ENCODE data around the gene NQO2.

Gene NQO2

DNA sequence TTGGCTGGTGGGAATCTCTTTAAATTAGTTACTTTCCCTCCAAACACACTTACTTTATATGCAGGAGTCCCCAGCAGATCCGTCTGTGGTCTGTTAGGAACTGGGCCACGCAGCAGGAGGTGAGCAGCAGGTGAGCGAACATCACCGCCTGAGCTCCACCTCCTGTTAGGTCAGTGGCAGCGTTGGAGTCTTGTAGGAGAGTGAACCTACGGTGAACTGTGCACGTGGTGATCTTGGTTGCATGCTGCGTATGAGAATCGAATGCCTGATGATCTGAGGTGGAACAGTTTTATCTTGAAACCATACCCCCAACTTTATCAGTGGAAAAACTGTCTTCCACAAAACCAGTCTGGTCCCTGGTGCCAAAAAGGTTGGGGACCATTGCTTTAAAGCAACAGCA is 33.3 kb upstream of the NQO2 start:
- peaks cover 0 to 4% of the 10 kb centered on the region in 2 experiments; a peak in 1 of 3 replicates for H3K36me3 ChIP-seq (ENCODE audit: control insufficient read depth in 2 of 2, insufficient read depth in 1 of 2, low read length in 2 of 2)
- no peak overlapping the region for H3K27ac ChIP-seq (ENCODE audit: extremely low read depth, low read depth, low read length)
- H3K4me3 ChIP-seq (ENCODE audit: low read depth, low read length), result no peak overlapping the region
- POLR2A ChIA-PET, result interaction anchor here (0.6 to 1.3 kb wide), 2 partner anchors 24 to 256 kb away, joined by 3 to 6 read pairs; no protein-coding TSS in a partner anchor
- H3K4me1 ChIP-seq (ENCODE audit: control insufficient read depth, insufficient read depth, low read length), result peaks cover 6% of the 10 kb centered on the region
- CTCF ChIA-PET, result interaction anchor here (0.7 to 2.7 kb wide), 6 partner anchors 8 to 82 kb away, joined by 3 to 11 read pairs (median 4); no protein-coding TSS in a partner anchor
- H3K9me3 ChIP-seq (ENCODE audit: control insufficient read depth, insufficient read depth, low read depth, low read length), result no peaks in the 10 kb centered on the region
- TF ChIP-seq IKZF3 (tag by site-specific recombination; IDR thresholded peaks at IDR 0.05), result no peak
- peak; percentile 82 for TF ChIP-seq ZIC2 (tag by site-specific recombination; IDR thresholded peaks at IDR 0.05)
- peak; percentile 48; the same call in 1 of the 2 replicates for TF ChIP-seq SCRT2 (tag by site-specific recombination; IDR thresholded peaks at IDR 0.05)
- TF ChIP-seq ZNF211 (tag by site-specific recombination; IDR thresholded peaks at IDR 0.05; ENCODE audit: low read depth), result no peak

DNA sequence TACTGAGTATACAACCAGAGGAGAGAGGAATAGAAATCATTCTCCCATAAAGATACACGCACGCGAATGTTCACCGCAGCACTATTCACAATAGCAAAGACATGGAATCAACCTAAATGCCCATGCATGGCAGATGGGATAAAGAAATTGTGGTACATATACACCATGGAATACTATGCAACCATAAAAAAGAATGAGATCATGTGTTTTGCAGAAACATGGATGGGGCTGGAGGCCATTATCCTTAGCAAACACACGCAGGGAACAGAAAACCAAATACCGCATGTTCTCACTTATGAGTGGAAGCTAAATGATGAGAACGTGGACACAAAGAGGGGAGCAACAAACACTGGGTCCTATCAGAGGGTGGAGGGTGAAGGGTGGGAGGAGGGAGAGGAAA is 31.8 kb upstream of the NQO2 start:
- Histone ChIP-seq H3K27ac (ENCODE audit: extremely low read depth, low read depth, low read length) (no peak overlapping the region), H3K4me3 (ENCODE audit: low read depth, low read length) (no peak overlapping the region), H3K9me3 (ENCODE audit: control insufficient read depth, insufficient read depth, low read depth, low read length) (no peaks in the 10 kb centered on the region), H3K36me3 (ENCODE audit: control insufficient read depth in 2 of 2, insufficient read depth in 1 of 2, low read length in 2 of 2) (peaks cover 0 to 4% of the 10 kb centered on the region in 2 experiments; a peak in 1 of 3 replicates), H3K4me1 (ENCODE audit: control insufficient read depth, insufficient read depth, low read length) (peaks cover 6% of the 10 kb centered on the region)
- no peak for TF ChIP-seq GLI2 (tag by site-specific recombination; IDR thresholded peaks at IDR 0.05; ENCODE audit: borderline replicate concordance, low read depth)
- TF ChIP-seq ZNF530 (tag by site-specific recombination; IDR thresholded peaks at IDR 0.05; ENCODE audit: low read depth), result no peak
- TF ChIP-seq, protein P1, sequence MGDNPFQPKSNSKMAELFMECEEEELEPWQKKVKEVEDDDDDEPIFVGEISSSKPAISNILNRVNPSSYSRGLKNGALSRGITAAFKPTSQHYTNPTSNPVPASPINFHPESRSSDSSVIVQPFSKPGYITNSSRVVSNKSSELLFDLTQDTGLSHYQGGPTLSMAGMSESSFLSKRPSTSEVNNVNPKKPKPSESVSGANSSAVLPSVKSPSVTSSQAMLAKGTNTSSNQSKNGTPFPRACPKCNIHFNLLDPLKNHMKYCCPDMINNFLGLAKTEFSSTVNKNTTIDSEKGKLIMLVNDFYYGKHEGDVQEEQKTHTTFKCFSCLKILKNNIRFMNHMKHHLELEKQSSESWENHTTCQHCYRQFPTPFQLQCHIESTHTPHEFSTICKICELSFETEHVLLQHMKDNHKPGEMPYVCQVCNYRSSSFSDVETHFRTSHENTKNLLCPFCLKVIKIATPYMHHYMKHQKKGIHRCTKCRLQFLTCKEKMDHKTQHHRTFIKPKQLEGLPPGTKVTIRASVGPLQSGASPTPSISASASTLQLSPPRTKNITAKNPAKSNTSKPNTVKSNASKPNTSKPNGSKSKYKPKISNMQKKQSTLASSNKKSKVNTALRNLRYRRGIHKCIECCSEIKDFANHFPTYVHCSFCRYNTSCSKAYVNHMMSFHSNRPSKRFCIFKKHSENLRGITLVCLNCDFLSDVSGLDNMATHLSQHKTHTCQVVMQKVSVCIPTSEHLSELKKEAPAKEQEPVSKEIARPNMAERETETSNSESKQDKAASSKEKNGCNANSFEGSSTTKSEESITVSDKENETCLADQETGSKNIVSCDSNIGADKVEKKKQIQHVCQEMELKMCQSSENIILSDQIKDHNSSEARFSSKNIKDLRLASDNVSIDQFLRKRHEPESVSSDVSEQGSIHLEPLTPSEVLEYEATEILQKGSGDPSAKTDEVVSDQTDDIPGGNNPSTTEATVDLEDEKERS (tag by site-specific recombination; IDR thresholded peaks at IDR 0.05), result 0 out of 2 replicates have a peak, but pooled peaks have one; percentile 10
- no peak for TF ChIP-seq ZEB2 (tag by site-specific recombination; IDR thresholded peaks at IDR 0.05)
- no peak for TF ChIP-seq REPIN1 (tag by site-specific recombination; IDR thresholded peaks at IDR 0.05; ENCODE audit: low read depth)
- TF ChIP-seq ZNF146 (tag by site-specific recombination; IDR thresholded peaks at IDR 0.05), result peak; percentile 100
- TF ChIP-seq RBAK (tag by site-specific recombination; IDR thresholded peaks at IDR 0.05), result no peak
- no peak for TF ChIP-seq HOXD13 (CRISPR knock-in tag; IDR thresholded peaks at IDR 0.05; ENCODE audit: borderline replicate concordance)
- no peak for TF ChIP-seq ZNF23 (tag by site-specific recombination; IDR thresholded peaks at IDR 0.05; ENCODE audit: borderline replicate concordance)
- TF ChIP-seq, protein P2, sequence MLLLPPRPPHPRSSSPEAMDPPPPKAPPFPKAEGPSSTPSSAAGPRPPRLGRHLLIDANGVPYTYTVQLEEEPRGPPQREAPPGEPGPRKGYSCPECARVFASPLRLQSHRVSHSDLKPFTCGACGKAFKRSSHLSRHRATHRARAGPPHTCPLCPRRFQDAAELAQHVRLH (tag by site-specific recombination; IDR thresholded peaks at IDR 0.05), result peak; percentile 88
- POLR2A ChIA-PET, result no interaction called here
- CTCF ChIA-PET, result interaction anchor here (1.3 to 1.6 kb wide), 2 partner anchors 16 to 21 kb away, joined by 4 to 6 read pairs; no protein-coding TSS in a partner anchor

DNA sequence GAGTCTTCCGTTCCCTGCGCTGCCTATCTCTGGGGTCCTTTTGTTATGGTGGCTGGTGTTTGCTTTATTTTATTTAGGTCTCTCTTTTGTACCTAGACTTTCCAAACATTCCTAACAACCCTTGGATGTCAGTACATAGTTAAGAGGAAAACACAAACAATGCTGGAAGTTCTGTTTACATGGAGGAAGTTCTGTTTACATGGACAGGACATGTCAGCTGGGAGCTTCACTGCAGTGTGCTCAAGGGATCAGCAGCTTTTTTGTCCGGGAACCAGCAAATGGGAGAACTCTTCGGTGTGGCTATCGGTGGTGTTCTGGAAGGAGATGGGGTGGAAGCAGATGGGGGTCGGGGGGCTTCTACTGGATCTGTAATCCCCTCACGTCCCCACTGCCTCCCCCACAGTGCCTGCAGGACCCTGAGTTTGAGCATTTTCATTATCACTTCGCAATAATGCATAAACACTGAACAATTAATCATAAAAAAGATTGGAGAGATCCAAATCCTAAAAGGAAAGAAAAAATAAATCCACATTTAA is 31.0 kb upstream of the NQO2 start:
- Histone ChIP-seq H3K27ac (ENCODE audit: extremely low read depth, low read depth, low read length) (no peak overlapping the region), H3K4me3 (ENCODE audit: low read depth, low read length) (no peak overlapping the region), H3K4me1 (ENCODE audit: control insufficient read depth, insufficient read depth, low read length) (peaks cover 6% of the 10 kb centered on the region), H3K9me3 (ENCODE audit: control insufficient read depth, insufficient read depth, low read depth, low read length) (no peaks in the 10 kb centered on the region), H3K36me3 (ENCODE audit: control insufficient read depth in 2 of 2, insufficient read depth in 1 of 2, low read length in 2 of 2) (peaks cover 0 to 4% of the 10 kb centered on the region in 2 experiments; a peak in 1 of 3 replicates)
- TF ChIP-seq MYNN (tag by site-specific recombination; IDR thresholded peaks at IDR 0.05; ENCODE audit: borderline replicate concordance) (no peak), ZNF707 (tag by site-specific recombination; IDR thresholded peaks at IDR 0.05) (no peak), KLF7 (tag by site-specific recombination; IDR thresholded peaks at IDR 0.05; ENCODE audit: borderline replicate concordance) (no peak), ZFP3 (tag by site-specific recombination; IDR thresholded peaks at IDR 0.05; ENCODE audit: low read depth) (no peak), ZNF132 (tag by site-specific recombination; IDR thresholded peaks at IDR 0.05; ENCODE audit: borderline replicate concordance) (no peak), HOXA7 (CRISPR knock-in tag; IDR thresholded peaks at IDR 0.05; ENCODE audit: borderline replicate concordance) (no peak), ZNF621 (tag by site-specific recombination; IDR thresholded peaks at IDR 0.05) (no peak), ZNF175 (tag by site-specific recombination; IDR thresholded peaks at IDR 0.05) (no peak)
- TF ChIP-seq, protein P3, sequence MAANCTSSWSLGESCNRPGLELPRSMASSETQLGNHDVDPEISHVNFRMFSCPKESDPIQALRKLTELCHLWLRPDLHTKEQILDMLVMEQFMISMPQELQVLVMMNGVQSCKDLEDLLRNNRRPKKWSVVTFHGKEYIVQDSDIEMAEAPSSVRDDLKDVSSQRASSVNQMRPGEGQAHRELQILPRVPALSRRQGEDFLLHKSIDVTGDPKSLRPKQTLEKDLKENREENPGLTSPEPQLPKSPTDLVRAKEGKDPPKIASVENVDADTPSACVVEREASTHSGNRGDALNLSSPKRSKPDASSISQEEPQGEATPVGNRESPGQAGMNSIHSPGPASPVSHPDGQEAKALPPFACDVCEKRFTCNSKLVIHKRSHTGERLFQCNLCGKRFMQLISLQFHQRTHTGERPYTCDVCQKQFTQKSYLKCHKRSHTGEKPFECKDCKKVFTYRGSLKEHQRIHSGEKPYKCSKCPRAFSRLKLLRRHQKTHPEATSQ (tag by site-specific recombination; IDR thresholded peaks at IDR 0.05), result no peak
- TF ChIP-seq, protein P4, sequence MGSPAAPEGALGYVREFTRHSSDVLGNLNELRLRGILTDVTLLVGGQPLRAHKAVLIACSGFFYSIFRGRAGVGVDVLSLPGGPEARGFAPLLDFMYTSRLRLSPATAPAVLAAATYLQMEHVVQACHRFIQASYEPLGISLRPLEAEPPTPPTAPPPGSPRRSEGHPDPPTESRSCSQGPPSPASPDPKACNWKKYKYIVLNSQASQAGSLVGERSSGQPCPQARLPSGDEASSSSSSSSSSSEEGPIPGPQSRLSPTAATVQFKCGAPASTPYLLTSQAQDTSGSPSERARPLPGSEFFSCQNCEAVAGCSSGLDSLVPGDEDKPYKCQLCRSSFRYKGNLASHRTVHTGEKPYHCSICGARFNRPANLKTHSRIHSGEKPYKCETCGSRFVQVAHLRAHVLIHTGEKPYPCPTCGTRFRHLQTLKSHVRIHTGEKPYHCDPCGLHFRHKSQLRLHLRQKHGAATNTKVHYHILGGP (tag by site-specific recombination; IDR thresholded peaks at IDR 0.05), result no peak
- POLR2A ChIA-PET, result no interaction called here
- CTCF ChIA-PET, result interaction anchor here (0.8 to 1.3 kb wide), 4 partner anchors 17 to 122 kb away, joined by 3 to 9 read pairs (median 4); no protein-coding TSS in a partner anchor
